HS-27A (cell line): ENCODE measurements around the gene ENO4.

Source experiments
- DNase-seq: peaks from one replicate; pipeline ENCODE4 v3.0.0-alpha.2; 2012; ENCODE audit warnings: low read depth, missing footprints

Gene ENO4

GRCh38 chr10:116868198-116868676, 18.9 kb downstream of the ENO4 start:
- no peak for DNase-seq

DNA sequence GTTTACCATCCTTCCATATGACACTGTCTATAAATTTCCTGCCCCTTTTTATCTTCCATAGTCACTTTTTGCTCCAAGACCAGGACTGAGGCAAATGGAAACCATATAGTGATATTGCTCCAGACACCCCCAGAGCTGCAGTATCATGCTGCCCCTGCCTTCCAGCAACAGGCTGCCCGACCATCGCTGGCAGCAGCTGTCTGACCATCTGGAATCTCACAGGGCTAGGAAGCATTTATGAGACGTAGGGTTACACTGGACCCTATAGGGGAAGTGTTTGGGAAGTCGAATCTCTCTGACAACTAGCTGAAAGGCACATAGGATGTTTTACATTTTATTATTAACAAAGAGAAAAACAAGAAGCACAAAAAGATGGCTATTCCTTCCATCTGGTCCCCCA, 19.4 kb downstream of the ENO4 start:
- DNase-seq, result no peak

GRCh38 chr10:116870949-116871348, 21.6 kb downstream of the ENO4 start:
- DNase-seq, result no peak

DNA sequence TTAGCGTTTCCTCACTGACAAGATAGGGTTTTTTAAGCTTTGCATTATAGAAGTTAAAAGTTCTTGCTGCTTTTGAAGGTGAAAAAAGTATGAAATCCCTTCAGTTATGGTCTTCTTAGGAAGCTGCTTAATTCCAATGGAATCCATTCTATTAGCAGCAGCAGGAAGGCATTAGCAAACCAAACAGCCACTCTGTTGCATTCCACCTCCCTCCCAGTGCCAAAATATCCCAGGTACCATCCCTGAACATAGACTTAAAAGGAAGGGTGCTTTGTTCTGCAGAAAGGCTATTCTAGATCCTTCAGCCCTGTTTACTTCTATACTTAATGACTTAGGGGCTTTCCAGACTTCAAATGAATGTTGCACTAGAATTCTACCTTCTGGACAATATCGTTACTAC, 23.8 kb downstream of the ENO4 start:
- DNase-seq, result no peak

DNA sequence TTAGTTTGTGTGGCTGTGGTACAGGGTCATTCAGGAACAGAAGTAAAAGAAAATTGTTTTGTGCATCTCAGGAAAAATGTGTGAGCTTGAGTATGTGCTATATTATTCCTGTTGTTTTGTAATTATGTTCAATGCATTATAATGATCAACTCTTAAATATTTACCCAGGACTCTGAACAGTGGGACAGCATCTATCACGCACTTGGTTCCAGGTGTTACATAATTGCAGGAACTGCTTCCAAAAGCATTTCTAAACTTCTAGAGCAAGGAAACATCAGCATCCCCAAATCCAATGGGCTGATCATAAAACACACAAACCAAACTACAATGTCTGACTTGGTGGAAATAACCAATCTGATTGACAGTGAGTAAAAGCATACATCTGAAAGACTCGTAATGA, 26.6 kb downstream of the ENO4 start:
- no peak for DNase-seq

GRCh38 chr10:116877391-116877790, 28.1 kb downstream of the ENO4 start:
- no peak for DNase-seq

DNA sequence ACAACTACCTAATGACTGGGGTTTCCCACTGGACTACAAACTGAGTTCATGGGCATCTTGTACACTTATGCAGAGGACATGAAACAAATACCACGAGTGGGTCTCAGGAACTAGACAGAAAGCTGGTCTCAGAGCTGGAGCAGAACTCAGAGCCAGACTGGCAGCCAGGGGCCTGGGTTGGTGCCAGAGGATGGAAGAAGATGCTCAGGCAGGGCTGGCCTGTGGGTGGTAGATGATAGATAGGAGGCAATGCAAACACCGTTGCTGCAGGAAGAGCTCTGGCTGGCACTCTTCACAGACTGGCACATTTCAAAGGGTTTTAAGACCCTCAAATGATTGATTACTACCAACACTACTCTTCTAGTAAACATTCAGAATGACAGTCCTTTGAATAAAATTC, 28.8 kb downstream of the ENO4 start:
- DNase-seq, result no peak

GRCh38 chr10:116879817-116880216, 30.5 kb downstream of the ENO4 start:
- no peak for DNase-seq

- DNase-seq, result no peak
Measured at GRCh38 chr10:116880716-116881482, 31.6 kb downstream of the ENO4 start.

DNA sequence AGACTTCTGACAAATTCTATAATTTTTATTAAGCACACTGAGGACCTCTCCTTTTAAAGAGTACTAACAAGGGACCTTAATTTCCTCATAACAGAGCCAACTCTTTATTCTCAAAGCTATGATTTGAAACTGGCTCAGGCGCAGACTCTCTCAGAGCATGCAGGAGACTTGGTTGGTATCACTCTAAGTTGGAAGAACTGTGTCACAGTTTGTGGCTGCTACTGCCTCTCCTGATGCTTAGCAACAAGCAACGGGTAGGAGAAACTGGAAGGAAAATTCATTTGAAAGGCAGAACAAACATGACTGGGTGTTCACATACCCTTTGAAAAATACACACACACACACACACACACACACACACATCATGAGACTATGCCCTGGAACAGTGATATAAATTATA, 33.3 kb downstream of the ENO4 start:
- no peak for DNase-seq

GRCh38 chr10:116886772-116887171, 37.5 kb downstream of the ENO4 start:
- no peak for DNase-seq

DNA sequence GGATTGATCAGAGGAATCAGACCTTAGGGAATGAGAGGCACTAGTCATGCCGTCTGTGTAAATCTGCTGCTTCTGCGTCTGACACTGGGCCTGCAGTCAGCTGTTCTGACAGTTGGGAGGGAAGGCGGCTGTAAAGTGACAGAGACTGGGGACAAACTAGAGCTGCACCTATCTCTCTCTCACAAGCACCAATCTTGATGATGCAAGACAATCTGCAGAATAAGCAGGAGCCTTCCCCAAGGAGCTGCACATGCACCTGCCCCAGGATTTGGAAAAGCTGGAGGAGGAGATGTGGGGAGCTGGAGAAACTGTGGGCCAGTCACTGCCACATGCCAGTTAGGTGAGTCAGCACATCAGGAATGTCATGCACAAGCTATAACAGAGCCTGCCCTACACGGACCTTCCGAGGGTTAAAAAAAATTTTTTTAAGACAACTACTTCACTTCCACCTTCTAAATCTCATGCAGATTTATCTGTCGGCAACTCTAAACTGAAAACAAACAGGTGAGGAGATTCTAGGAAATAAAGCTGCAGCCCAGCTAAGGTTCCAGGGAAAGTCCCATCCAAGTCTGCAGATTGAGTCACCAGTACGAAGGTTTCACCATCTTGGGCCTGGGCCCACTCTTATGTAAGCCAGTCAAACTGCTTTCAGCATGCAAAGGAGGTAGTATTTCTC, 39.2 kb downstream of the ENO4 start:
- peak; percentile 53 for DNase-seq

DNA sequence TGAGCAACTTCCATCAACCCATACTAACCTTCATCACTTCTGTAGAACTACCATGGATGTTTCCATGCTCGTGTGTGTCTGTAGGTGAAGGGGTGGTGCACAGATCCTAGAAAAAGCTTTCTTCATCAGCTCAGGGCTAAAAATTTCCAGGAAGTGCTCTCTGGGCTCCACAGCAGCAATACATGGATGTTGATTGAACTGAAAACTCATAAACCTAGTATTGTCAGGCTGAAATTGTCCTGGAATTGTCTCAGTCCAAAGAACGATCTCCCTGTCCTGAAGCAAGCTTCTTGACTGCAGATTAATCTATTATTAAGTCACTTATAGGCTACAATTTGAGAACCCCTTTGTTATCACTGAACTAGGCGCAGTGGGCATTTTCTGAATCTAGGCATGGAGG, 39.8 kb downstream of the ENO4 start:
- DNase-seq, result no peak

DNA sequence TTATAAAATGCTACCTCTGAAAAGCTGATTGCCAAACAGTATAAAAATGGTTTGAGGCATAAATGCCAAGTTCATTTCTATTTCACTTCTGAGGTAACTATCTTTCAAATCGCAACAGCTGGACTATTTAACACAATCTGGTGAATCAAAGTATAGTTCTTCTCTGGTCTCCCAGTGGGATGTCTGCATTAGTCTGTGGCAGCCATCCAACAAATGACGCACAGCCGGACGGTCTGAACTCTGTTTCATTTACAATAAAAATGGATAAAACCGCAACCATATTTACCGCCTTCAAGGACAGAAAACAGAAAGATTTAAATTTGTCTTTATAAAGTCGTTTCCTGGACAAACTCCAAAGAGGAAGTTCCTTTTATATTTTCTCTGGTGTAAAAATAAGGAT, 41.9 kb downstream of the ENO4 start:
- DNase-seq, result peak; percentile 38

DNA sequence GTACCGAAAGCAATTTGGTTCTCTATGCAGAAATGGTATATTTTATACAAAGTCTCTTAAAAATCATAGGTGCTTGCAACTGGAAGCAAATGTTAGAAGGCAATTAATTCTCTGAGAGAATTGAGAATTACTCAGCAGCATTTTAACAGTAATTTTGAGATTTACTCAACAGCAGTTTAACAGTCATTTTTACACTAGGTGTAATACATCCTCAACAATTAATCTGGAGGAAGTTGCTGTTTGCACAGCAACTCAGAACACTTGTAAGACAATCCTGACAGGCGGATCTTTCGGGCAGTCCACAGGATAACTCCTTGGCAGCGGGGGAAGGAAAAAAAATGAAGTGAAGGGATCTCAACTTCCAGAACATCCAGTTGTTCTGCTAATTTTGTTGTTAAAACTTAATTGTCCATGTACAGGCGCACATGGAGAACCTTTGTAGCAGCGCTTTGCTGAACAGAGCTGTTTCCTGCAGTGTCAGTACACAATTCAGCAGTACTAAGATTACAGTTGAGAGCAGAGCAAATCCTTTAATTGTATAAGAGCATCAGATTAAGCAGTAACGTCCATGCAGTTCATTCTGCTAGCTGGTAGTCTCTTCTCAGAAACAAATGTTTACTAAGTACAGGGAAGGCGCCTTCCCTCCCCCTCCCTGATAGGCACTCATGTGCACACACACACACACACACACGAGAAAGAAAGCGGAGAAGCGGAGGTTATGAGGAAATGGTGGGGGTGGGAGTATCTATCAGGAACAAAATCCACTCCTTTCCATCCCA, 43.8 kb downstream of the ENO4 start:
- no peak for DNase-seq

DNA sequence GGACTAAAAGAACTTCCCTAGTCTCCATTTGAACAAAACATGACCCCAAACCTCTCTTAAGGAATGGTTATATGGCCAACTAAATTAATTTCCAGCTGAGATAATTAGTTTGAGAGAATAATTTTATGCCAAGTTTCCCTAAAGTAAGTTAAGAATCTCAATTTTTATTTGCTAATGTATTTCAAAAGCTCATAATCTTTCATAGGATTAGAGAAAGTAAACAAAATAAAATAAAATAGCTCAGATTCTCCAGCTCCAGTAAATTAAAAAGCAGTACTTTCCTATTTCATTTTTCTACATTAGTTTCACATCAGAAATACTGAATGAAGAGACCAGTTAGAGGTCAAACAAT, 44.4 kb downstream of the ENO4 start:
- no peak for DNase-seq

GRCh38 chr10:116899626-116900025, 50.3 kb downstream of the ENO4 start:
- no peak for DNase-seq

DNA sequence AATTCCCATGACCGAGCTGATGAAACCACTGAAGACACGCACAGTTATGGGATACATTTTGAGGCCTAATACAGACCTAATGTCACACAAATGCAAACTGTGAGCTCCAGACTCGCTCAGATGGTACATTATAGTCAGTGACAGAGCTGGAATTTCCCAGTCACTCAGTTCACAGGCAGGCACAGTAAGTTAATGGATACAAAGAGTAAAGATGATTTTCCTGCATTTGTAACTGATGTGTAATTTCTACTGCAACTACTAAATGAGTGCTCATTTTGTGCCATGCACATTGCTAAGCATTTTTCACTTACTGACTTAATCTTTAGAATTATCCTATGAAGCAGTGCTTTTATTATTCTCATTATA, 56.5 kb downstream of the ENO4 start:
- DNase-seq, result no peak

GRCh38 chr10:116907245-116907987, 58.1 kb downstream of the ENO4 start:
- DNase-seq, result no peak

DNA sequence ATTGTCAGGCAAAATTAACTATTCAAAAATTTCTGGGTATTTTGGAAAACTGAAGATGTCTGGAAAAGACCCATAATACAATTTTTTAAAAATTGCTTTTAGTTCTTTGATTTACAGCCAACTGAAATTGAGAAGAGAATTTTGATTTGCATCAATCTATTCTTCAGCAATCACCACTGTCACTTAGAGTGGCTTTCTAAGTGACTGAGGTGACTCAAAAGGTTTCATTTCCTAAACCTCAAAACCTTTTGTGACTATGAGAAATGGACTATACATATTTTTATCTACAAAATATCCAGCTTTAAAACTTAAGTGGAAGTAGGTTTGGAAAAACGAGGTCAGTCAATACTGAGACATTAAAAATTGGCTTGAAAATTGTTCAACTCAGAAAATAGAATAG, 60.0 kb downstream of the ENO4 start:
- no peak for DNase-seq

DNA sequence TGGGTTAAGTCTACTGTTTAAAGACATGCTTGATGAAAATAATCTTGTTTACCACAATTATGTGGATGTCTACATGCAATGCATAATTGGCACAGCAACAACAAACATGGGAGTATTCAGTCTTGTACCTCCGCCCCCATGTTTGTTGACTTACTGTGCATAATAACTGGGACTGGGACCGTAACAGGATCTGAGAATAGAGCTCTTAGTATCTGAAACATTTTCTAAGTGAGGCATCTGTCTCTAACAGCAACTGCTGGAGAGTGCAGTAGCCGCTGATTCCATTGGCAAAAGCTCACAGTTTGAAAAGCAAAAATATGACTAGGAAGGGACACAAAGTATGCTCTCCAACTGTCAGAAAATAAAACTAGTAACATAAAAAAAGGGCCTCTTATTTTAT, 61.6 kb downstream of the ENO4 start:
- no peak for DNase-seq

DNA sequence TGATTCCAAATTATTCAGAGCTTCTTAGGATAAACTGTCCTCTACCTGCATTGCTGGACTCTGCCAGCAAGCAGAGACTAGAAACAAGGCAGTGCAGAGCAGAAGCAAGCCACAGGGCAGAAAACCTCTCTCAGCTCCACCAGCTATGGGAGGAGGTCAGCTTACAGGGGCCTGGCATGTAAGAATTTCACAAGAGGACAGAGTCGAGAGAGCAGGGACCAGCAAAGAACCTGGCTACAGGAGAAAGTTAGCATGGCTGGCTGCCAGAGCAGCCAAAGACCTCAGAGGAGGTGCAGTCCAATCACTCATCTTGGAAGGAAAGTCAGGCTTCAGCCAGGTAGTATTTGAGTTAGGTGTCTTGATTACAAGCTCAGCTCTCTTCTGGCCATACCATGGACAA, 62.9 kb downstream of the ENO4 start:
- DNase-seq, result no peak
